HCT116 (cell line): ENCODE data around the gene ADGRA3. TPM values are rescaled to one million over a fixed set of nuclear protein-coding genes. Genes with fewer than 3 reads are reported as not detected.
A peak's percentile ranks its signal among the peaks of the same experiment; 100 is the strongest.

Experiments used
- ATAC-seq: fragments of 200-7000 bp; cut with Tn5 transposase; 2 replicates; pipeline ENCODE4 v1.9.1; 2020; ENCODE audit warnings: mild to moderate bottlenecking, moderate library complexity
- BruUV-seq: library from RNA; stranded (reverse); fragments of 400-500 nt; replicated peaks from 2 replicates; lab custom pipeline; 2021; lab: Mats Ljungman, UMichigan
- CTCF ChIA-PET: fragments of 300-600 bp; sonication (Branson Sonifier 250); formaldehyde crosslinking; loops from one replicate; lab custom pipeline; 2021; ENCODE audit warnings: antibody characterized with exemption; lab: Charles Lee
- POLR2A ChIA-PET: fragments of 300-600, 350-600 bp; sonication (Branson Sonifier 250); formaldehyde crosslinking; loops from one replicate; lab custom pipeline; 2021; ENCODE audit warnings: antibody characterized with exemption; lab: Charles Lee
- RAD21 ChIA-PET, 2 experiments: fragments of 300-600 bp; sonication (Branson Sonifier 250); formaldehyde crosslinking; loops; one replicate each; lab custom pipeline; 2023; ENCODE audit warnings: low total read pairs in 2 of 2; ENCODE audit not compliant: uncharacterized antibody in 2 of 2, unreplicated experiment in 2 of 2, low non-redundant PET in 1 of 2; lab: Charles Lee
- DNase-seq: peaks from one replicate; pipeline ENCODE4 v3.0.0-alpha.2; 2010; ENCODE audit warnings: low read depth, low spot score
- H2AFZ ChIP-seq: fragments of 200-600 bp; shearing (Covaris generic), sonication (generic); 2 replicates; pipeline ENCODE4 v1.6.1; 2017; ENCODE audit warnings: low read depth, mixed run types, mixed read lengths, antibody characterized with exemption, low read length; ENCODE audit not compliant: poor library complexity, severe bottlenecking
- H3K27ac ChIP-seq: 2 replicates; pipeline ENCODE4 v1.5.1; 2012; ENCODE audit warnings: low read depth, low read length
- H3K27me3 ChIP-seq: fragments of 200-600 bp; sonication (generic); 2 replicates; pipeline ENCODE4 v1.6.1; 2016; ENCODE audit warnings: mixed run types, low read length, mixed read lengths; ENCODE audit not compliant: insufficient read depth
- H3K36me3 ChIP-seq, 2 experiments: fragments of 200-500 bp in 1 of 2; fragments of 200-600 bp in 1 of 2; sonication (Bioruptor generic) in 1 of 2; sonication (generic) in 1 of 2; 2 replicates each; pipeline versions ENCODE4 v1.5.1 to v1.6.1; 2014 to 2016; ENCODE audit warnings: low read length in 2 of 2, inconsistent platforms in 1 of 2, mixed read lengths in 1 of 2, mixed run types in 1 of 2; ENCODE audit not compliant: insufficient read depth in 2 of 2, control insufficient read depth in 1 of 2
- H3K4me1 ChIP-seq, 2 experiments: fragments of 200-600 bp in 1 of 2; sonication (generic) in 1 of 2; 2 replicates each; pipeline versions ENCODE4 v1.5.1 to v1.6.1; 2012 to 2017; ENCODE audit warnings: low read length in 2 of 2, inconsistent platforms in 1 of 2, mild to moderate bottlenecking in 1 of 2, mixed read lengths in 1 of 2, mixed run types in 1 of 2, moderate library complexity in 1 of 2; ENCODE audit not compliant: insufficient read depth in 2 of 2, control insufficient read depth in 1 of 2
- H3K4me2 ChIP-seq: fragments of 200-600 bp; sonication (generic); 2 replicates; pipeline ENCODE4 v1.6.1; 2017; ENCODE audit warnings: mixed run types, low read length, mixed read lengths
- H3K4me3 ChIP-seq, 2 experiments: fragments of 200-600 bp in 1 of 2; sonication (generic) in 1 of 2; replicated peaks in 1 of 2; 2 replicates each; pipeline ENCODE4 v1.5.1; 2011 to 2016; ENCODE audit warnings: low read length in 2 of 2, control low read depth in 1 of 2, low read depth in 1 of 2, mild to moderate bottlenecking in 1 of 2, mixed read lengths in 1 of 2, mixed run types in 1 of 2
- H3K79me2 ChIP-seq: fragments of 200-600 bp; sonication (generic); 2 replicates; pipeline ENCODE4 v1.6.1; 2017; ENCODE audit warnings: mild to moderate bottlenecking, mixed run types, low read length, moderate library complexity, mixed read lengths; ENCODE audit not compliant: insufficient read depth
- H3K9ac ChIP-seq: fragments of 200-600 bp; sonication (generic); 2 replicates; pipeline ENCODE4 v1.6.1; 2016; ENCODE audit warnings: low read length, mixed read lengths
- H3K9me2 ChIP-seq: fragments of 200-600 bp; sonication (generic), shearing (Covaris generic); 2 replicates; pipeline ENCODE4 v1.6.1; 2017; ENCODE audit warnings: mixed run types, mild to moderate bottlenecking, moderate library complexity; ENCODE audit not compliant: insufficient read depth
- H3K9me3 ChIP-seq, 2 experiments: fragments of 200-500 bp in 1 of 2; fragments of 200-600 bp in 1 of 2; sonication (Bioruptor generic) in 1 of 2; sonication (generic) in 1 of 2; 2 replicates each; pipeline ENCODE4 v1.6.1; 2014 to 2017; ENCODE audit warnings: low read length in 2 of 2, mixed read lengths in 2 of 2, inconsistent platforms in 1 of 2, low read depth in 1 of 2, mild to moderate bottlenecking in 1 of 2, mixed run types in 1 of 2, moderate library complexity in 1 of 2; ENCODE audit not compliant: control insufficient read depth in 1 of 2, insufficient read depth in 1 of 2
- H4K20me1 ChIP-seq: fragments of 200-600 bp; sonication (generic), shearing (Covaris generic); 2 replicates; pipeline ENCODE4 v1.6.1; 2017; ENCODE audit warnings: mixed run types, mild to moderate bottlenecking, moderate library complexity; ENCODE audit not compliant: insufficient read depth
- CBX3 ChIP-seq: IDR thresholded peaks from 2 replicates; pipeline ENCODE4 v1.6.1; 2012; ENCODE audit warnings: low read depth
- CEBPB ChIP-seq: IDR thresholded peaks from 2 replicates; pipeline ENCODE4 v1.6.1; 2012; ENCODE audit warnings: low read depth
- RAD21 ChIP-seq: IDR thresholded peaks from 2 replicates; pipeline ENCODE4 v1.6.1; 2012; ENCODE audit warnings: low read depth, mild to moderate bottlenecking
- intact Hi-C: fragments of 100-400 bp; cut with micrococcal nuclease; formaldehyde crosslinking; loops from 2 replicates; pipeline ENCODE4 v1.10.0; 2022
- total RNA-seq: library from RNA; stranded (reverse); gene quantifications from one replicate; pipeline ENCODE4 v1.2.1, GENCODE V29; 2021; ENCODE audit not compliant: unreplicated experiment
- TF ChIP-seq, protein P1 (sequence below), 3 experiments: fragments of 200-600 bp in 1 of 3; sonication (generic) in 1 of 3; IDR thresholded peaks in 2 of 3; conservative IDR thresholded peaks in 1 of 3; 2 replicates each; pipeline ENCODE4 v1.5.1; 2012 to 2017; ENCODE audit warnings: low read depth in 2 of 3, low read length in 2 of 3, antibody characterized with exemption in 1 of 3, borderline replicate concordance in 1 of 3, control low read depth in 1 of 3, mild to moderate bottlenecking in 1 of 3, mixed read lengths in 1 of 3, mixed run types in 1 of 3, moderate library complexity in 1 of 3; ENCODE audit not compliant: insufficient read depth in 1 of 3
- TF ChIP-seq, protein P2 (sequence below): IDR thresholded peaks from 2 replicates; pipeline ENCODE4 v1.6.1; 2011; ENCODE audit warnings: mild to moderate bottlenecking, low read length, moderate library complexity; ENCODE audit not compliant: insufficient replicate concordance; ENCODE audit errors: extremely low read depth

The ADGRA3 gene
- total RNA-seq, 1 experiment from 2014 or later, result 43.0 TPM

DNA sequence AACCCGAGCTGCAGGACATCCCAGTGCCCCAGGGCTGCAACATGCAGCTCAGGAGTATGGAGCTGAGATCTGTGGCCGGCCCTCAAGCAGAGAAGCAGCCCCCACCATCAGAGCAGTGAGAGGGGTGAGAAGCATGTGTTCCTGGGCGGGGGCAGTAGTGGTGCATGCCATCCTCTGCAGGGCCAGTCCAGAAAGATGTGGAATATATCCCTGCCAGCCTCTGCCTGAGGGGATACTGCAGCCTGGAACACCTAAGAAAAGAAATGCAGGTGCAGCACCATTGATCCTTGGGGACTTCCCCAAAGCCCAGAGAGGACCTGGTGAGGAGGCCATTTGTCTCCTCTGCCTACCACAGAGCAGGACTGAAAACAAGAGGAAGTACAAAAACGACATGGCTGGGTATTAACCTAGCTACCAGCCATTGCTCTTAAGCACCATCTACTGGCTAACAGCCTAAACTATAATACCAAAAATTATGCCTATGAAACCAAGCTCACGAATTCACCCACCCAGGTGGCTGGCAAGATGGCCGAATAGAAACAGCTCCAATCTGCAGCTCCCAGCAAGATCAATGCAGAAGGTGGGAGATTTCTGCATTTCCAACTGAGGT, 158.8 kb downstream of the ADGRA3 start:
- POLR2A ChIA-PET, result no interaction called here
- intact Hi-C loops, result no loop called here

More for the DNA sequence above, 158.8 kb downstream of the ADGRA3 start:
- TF ChIP-seq CEBPB (no peak), RAD21 (peak; percentile 26; the same call in 1 of the 2 replicates), CBX3 (no peak)
- TF ChIP-seq, protein P1, sequence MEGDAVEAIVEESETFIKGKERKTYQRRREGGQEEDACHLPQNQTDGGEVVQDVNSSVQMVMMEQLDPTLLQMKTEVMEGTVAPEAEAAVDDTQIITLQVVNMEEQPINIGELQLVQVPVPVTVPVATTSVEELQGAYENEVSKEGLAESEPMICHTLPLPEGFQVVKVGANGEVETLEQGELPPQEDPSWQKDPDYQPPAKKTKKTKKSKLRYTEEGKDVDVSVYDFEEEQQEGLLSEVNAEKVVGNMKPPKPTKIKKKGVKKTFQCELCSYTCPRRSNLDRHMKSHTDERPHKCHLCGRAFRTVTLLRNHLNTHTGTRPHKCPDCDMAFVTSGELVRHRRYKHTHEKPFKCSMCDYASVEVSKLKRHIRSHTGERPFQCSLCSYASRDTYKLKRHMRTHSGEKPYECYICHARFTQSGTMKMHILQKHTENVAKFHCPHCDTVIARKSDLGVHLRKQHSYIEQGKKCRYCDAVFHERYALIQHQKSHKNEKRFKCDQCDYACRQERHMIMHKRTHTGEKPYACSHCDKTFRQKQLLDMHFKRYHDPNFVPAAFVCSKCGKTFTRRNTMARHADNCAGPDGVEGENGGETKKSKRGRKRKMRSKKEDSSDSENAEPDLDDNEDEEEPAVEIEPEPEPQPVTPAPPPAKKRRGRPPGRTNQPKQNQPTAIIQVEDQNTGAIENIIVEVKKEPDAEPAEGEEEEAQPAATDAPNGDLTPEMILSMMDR (IDR thresholded peaks at IDR 0.05 in 2 of 3, conservative IDR thresholded peaks at IDR 0.05 in 1 of 3; ENCODE audit: borderline replicate concordance in 1 of 3, insufficient read depth in 1 of 3, low read depth in 2 of 3, low read length in 2 of 3), result peak in 2 of 3 experiments; percentile 17 to 22; a peak in 2 of 6 replicates
- TF ChIP-seq, protein P2, sequence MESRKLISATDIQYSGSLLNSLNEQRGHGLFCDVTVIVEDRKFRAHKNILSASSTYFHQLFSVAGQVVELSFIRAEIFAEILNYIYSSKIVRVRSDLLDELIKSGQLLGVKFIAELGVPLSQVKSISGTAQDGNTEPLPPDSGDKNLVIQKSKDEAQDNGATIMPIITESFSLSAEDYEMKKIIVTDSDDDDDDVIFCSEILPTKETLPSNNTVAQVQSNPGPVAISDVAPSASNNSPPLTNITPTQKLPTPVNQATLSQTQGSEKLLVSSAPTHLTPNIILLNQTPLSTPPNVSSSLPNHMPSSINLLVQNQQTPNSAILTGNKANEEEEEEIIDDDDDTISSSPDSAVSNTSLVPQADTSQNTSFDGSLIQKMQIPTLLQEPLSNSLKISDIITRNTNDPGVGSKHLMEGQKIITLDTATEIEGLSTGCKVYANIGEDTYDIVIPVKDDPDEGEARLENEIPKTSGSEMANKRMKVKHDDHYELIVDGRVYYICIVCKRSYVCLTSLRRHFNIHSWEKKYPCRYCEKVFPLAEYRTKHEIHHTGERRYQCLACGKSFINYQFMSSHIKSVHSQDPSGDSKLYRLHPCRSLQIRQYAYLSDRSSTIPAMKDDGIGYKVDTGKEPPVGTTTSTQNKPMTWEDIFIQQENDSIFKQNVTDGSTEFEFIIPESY, result no peak
- RAD21 ChIA-PET, result no interaction called here
- Histone ChIP-seq H3K9me2 (no peaks in the 10 kb centered on the region), H3K9me3 (no peaks in the 10 kb centered on the region), H3K27me3 (no peaks in the 10 kb centered on the region), H3K4me3 (no peak overlapping the region), H2AFZ (no peak overlapping the region), H3K9ac (no peak overlapping the region), H3K36me3 (no peaks in the 10 kb centered on the region), H3K4me2 (no peak overlapping the region), H3K79me2 (no peaks in the 10 kb centered on the region), H4K20me1 (no peaks in the 10 kb centered on the region), H3K27ac (no peak overlapping the region), H3K4me1 (no peaks in the 10 kb centered on the region)
- ATAC-seq, result peak; percentile 64
- CTCF ChIA-PET, result interaction anchor here (0.7 to 1.1 kb wide), 4 partner anchors 20 to 568 kb away, joined by 3 to 4 read pairs (median 4); no protein-coding TSS in a partner anchor
- BruUV-seq, result no TSS peak
- DNase-seq, result no peak
